ENCODE data around the gene BOC.

DNA sequence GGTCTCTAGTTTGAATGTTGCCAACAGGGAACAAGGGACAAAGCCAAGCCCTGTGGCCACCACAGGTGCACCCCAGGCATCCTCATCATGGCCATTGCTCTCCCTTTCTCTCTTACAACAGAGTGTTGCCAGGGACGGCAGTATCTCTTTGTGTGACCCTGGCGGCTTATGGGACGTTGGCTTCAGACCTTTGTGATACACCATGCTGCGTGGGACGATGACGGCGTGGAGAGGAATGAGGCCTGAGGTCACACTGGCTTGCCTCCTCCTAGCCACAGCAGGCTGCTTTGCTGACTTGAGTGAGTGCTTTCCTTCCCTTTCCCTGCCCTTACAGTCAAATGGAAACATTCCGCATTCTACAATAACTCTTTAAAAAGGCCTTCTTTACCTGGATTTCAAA lies 38.2 kb downstream of the BOC start:
- TF ChIP-seq CREB1 (IDR thresholded peaks at IDR 0.05; ENCODE audit: low read depth) (no peak), RAD21 (IDR thresholded peaks at IDR 0.05; ENCODE audit: low read depth) (no peak), YY1 (IDR thresholded peaks at IDR 0.05; ENCODE audit: low read depth) (no peak), FOXM1 (IDR thresholded peaks at IDR 0.05; ENCODE audit: borderline replicate concordance, low read depth) (no peak), EP300 (IDR thresholded peaks at IDR 0.05; ENCODE audit: borderline replicate concordance) (no peak), TCF12 (IDR thresholded peaks at IDR 0.05; ENCODE audit: low read depth) (no peak), ZBTB7A (IDR thresholded peaks at IDR 0.05; ENCODE audit: low read depth) (no peak), CEBPB (IDR thresholded peaks at IDR 0.05) (no peak), TEAD4 (IDR thresholded peaks at IDR 0.05) (no peak), TAF1 (IDR thresholded peaks at IDR 0.05; ENCODE audit: low read depth) (no peak)
- TF ChIP-seq, protein P1, sequence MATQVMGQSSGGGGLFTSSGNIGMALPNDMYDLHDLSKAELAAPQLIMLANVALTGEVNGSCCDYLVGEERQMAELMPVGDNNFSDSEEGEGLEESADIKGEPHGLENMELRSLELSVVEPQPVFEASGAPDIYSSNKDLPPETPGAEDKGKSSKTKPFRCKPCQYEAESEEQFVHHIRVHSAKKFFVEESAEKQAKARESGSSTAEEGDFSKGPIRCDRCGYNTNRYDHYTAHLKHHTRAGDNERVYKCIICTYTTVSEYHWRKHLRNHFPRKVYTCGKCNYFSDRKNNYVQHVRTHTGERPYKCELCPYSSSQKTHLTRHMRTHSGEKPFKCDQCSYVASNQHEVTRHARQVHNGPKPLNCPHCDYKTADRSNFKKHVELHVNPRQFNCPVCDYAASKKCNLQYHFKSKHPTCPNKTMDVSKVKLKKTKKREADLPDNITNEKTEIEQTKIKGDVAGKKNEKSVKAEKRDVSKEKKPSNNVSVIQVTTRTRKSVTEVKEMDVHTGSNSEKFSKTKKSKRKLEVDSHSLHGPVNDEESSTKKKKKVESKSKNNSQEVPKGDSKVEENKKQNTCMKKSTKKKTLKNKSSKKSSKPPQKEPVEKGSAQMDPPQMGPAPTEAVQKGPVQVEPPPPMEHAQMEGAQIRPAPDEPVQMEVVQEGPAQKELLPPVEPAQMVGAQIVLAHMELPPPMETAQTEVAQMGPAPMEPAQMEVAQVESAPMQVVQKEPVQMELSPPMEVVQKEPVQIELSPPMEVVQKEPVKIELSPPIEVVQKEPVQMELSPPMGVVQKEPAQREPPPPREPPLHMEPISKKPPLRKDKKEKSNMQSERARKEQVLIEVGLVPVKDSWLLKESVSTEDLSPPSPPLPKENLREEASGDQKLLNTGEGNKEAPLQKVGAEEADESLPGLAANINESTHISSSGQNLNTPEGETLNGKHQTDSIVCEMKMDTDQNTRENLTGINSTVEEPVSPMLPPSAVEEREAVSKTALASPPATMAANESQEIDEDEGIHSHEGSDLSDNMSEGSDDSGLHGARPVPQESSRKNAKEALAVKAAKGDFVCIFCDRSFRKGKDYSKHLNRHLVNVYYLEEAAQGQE (IDR thresholded peaks at IDR 0.05; ENCODE audit: low read depth) = no peak
- TF ChIP-seq, protein P2, sequence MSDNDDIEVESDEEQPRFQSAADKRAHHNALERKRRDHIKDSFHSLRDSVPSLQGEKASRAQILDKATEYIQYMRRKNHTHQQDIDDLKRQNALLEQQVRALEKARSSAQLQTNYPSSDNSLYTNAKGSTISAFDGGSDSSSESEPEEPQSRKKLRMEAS (IDR thresholded peaks at IDR 0.05) = no peak
- TF ChIP-seq, protein P3, sequence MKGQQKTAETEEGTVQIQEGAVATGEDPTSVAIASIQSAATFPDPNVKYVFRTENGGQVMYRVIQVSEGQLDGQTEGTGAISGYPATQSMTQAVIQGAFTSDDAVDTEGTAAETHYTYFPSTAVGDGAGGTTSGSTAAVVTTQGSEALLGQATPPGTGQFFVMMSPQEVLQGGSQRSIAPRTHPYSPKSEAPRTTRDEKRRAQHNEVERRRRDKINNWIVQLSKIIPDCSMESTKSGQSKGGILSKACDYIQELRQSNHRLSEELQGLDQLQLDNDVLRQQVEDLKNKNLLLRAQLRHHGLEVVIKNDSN (IDR thresholded peaks at IDR 0.05) = no peak
